Small intestine (tissue), 16 donors: ENCODE data around the gene PITPNM3. TPM values are rescaled to one million over a fixed set of nuclear protein-coding genes. Genes with fewer than 3 reads are reported as not detected.

ENCODE experiments used
- DNase-seq, 2 donors: peaks; one replicate each; pipeline versions ENCODE4 v3.0.0 to v3.0.0-alpha.2; 2013
- FAIRE-seq: peaks from 2 replicates; lab custom pipeline; 2012; peaks lifted over from hg19 to GRCh38; lab: Jason Lieb, UNC
- H3K27ac ChIP-seq, 3 donors: one replicate each; pipeline ENCODE4 v1.5.1; 2013; ENCODE audit warnings: low read length in 2 of 3, mild to moderate bottlenecking in 2 of 3, control low read depth in 1 of 3, inconsistent platforms in 1 of 3, low read depth in 1 of 3, moderate library complexity in 1 of 3
- H3K27me3 ChIP-seq, 3 donors: one replicate each; pipeline ENCODE4 v1.6.1; 2013; ENCODE audit warnings: low read length in 3 of 3, inconsistent platforms in 1 of 3; ENCODE audit not compliant: control insufficient read depth in 3 of 3, insufficient read depth in 3 of 3
- H3K36me3 ChIP-seq, 3 donors: one replicate each; pipeline ENCODE4 v1.6.1; 2013; ENCODE audit warnings: low read length in 3 of 3, inconsistent platforms in 1 of 3, low read depth in 1 of 3, mild to moderate bottlenecking in 1 of 3, moderate library complexity in 1 of 3; ENCODE audit not compliant: control insufficient read depth in 3 of 3, insufficient read depth in 2 of 3
- H3K4me1 ChIP-seq, 3 donors: one replicate each; pipeline ENCODE4 v1.6.1; 2013; ENCODE audit warnings: low read length in 2 of 3, inconsistent platforms in 1 of 3, low read depth in 1 of 3, mild to moderate bottlenecking in 1 of 3, moderate library complexity in 1 of 3; ENCODE audit not compliant: control insufficient read depth in 3 of 3, insufficient read depth in 2 of 3
- H3K4me3 ChIP-seq, 3 donors: one replicate each; pipeline ENCODE4 v1.5.1; 2013; ENCODE audit warnings: low read length in 3 of 3, control low read depth in 1 of 3, inconsistent platforms in 1 of 3, low read depth in 1 of 3, mild to moderate bottlenecking in 1 of 3, moderate library complexity in 1 of 3
- H3K9me3 ChIP-seq, 2 donors: one replicate each; pipeline ENCODE4 v1.6.1; 2013; ENCODE audit warnings: low read depth in 1 of 2, low read length in 1 of 2; ENCODE audit not compliant: control insufficient read depth in 2 of 2, insufficient read depth in 1 of 2
- WGBS, 3 donors: extraction: QIAGEN DNeasy Blood & Tissue Kit; methylation state at CpG; one replicate each; pipeline ENCODE4 v1.1.7; 2013; 5-methylcytosine and 5-hydroxymethylcytosine counted together
- long read RNA-seq, 10 donors: transcript quantifications; one replicate each; lab custom pipeline, GENCODE V29; 2026
- polyA plus RNA-seq, 4 donors: library from polyadenylated mRNA; stranded (reverse) in 3 of 4; unstranded in 1 of 4; fragments of 200-250 nt in 3 of 4; fragments of 120-200 nt in 1 of 4; gene quantifications; one replicate each; pipeline versions ENCODE4 v1.2.1 to v1.2.3, GENCODE V29; 2013
- donor health status: healthy with polysubstance abuse.
- donor health status: control.
- donor health status: control.
- donor health status: Bipolar disorder and iron deficiency.
- donor health status: healthy.

The PITPNM3 gene
- 1 to 10 TPM in 2 of 4 donors, under 1 TPM in 2; 0.22 to 1.7 (median 0.70) TPM for polyA plus RNA-seq
- long read RNA-seq, donor 1: 0 reads
- long read RNA-seq, donor 2: 0 reads
- long read RNA-seq, donor 3, full-length matches to known transcripts: 1 of 1 reads
- long read RNA-seq, donor 3, partial matches to known transcripts: 0 of 1 reads
- long read RNA-seq, donor 3, other reads (novel, unspliced or antisense): 0 of 1 reads
- long read RNA-seq, donor 4: 0 reads
- long read RNA-seq, donor 5: 0 reads
- long read RNA-seq, donor 6: 0 reads
- long read RNA-seq, donor 7: 0 reads
- long read RNA-seq, donor 8, full-length matches to known transcripts: 1 of 1 reads
- long read RNA-seq, donor 8, partial matches to known transcripts: 0 of 1 reads
- long read RNA-seq, donor 8, other reads (novel, unspliced or antisense): 0 of 1 reads
- long read RNA-seq, donor 9: 0 reads
- long read RNA-seq, donor 10: 0 reads

GRCh38 chr17:6556121-6557039, at the start of gene PITPNM3:
PITPNM3 (minus strand) TSS chr17:6556555; CDS start chr17:6556406, 149 bp downstream.
- 2 to 4% (median 3%) methylated on average over 22 to 122 of the region's 122 CpGs for WGBS, 3 donors
- FAIRE-seq: no peak
- Histone ChIP-seq H3K27me3 (peaks cover 0 to 34% (median 10%) of the 10 kb centered on the region in 3 donors), H3K36me3 (no peaks in the 10 kb centered on the region), H3K9me3 (no peaks in the 10 kb centered on the region), H3K4me3 (peak within 1 kb of the TSS; percentile 30 to 51 (median 33)), H3K27ac (no peak within 1 kb of the TSS), H3K4me1 (peaks cover 0 to 23% (median 2%) of the 10 kb centered on the region in 3 donors)
- DNase-seq: peak; percentile 16 to 51

GRCh38 chr17:6605142-6605541, 48.8 kb upstream of the PITPNM3 start:
- no peaks in the 10 kb centered on the region for H3K27me3 ChIP-seq
- 91 to 97% (median 93%) methylated on average over 6 of the region's 6 CpGs for WGBS, 3 donors
- no peaks in the 10 kb centered on the region for H3K9me3 ChIP-seq
- H3K4me1 ChIP-seq: no peaks in the 10 kb centered on the region
- no peak for DNase-seq
- H3K27ac ChIP-seq: no peak overlapping the region
- FAIRE-seq: no peak
- no peak overlapping the region for H3K4me3 ChIP-seq
- peaks cover 14 to 23% (median 21%) of the 10 kb centered on the region in 3 donors for H3K36me3 ChIP-seq

GRCh38 chr17:6603744-6604325, 47.5 kb upstream of the PITPNM3 start:
- no peak for FAIRE-seq
- no peaks in the 10 kb centered on the region for H3K4me1 ChIP-seq
- H3K27ac ChIP-seq: no peak overlapping the region
- no peak overlapping the region for H3K4me3 ChIP-seq
- no peak for DNase-seq
- peaks cover 10 to 18% (median 16%) of the 10 kb centered on the region in 3 donors for H3K36me3 ChIP-seq
- H3K27me3 ChIP-seq: no peaks in the 10 kb centered on the region
- no peaks in the 10 kb centered on the region for H3K9me3 ChIP-seq
- 67 to 87% (median 75%) methylated on average over 3 of the region's 3 CpGs for WGBS, 3 donors

GRCh38 chr17:6602141-6602540, 45.8 kb upstream of the PITPNM3 start:
- Histone ChIP-seq H3K9me3 (no peaks in the 10 kb centered on the region), H3K27ac (no peak overlapping the region), H3K36me3 (peaks cover 6 to 18% (median 16%) of the 10 kb centered on the region in 3 donors), H3K4me1 (no peaks in the 10 kb centered on the region), H3K4me3 (no peak overlapping the region), H3K27me3 (no peaks in the 10 kb centered on the region)
- WGBS, 3 donors: 87 to 93% (median 89%) methylated on average over 2 of the region's 2 CpGs
- FAIRE-seq (no peak), DNase-seq (no peak)

GRCh38 chr17:6599364-6599763, 43.0 kb upstream of the PITPNM3 start:
- H3K9me3 ChIP-seq: no peaks in the 10 kb centered on the region
- peaks cover 8 to 21% (median 15%) of the 10 kb centered on the region in 3 donors for H3K36me3 ChIP-seq
- no peaks in the 10 kb centered on the region for H3K27me3 ChIP-seq
- no peak overlapping the region for H3K4me3 ChIP-seq
- peak in 1 of 2 donors; percentile 4 for DNase-seq
- no peak overlapping the region for H3K27ac ChIP-seq
- no peaks in the 10 kb centered on the region for H3K4me1 ChIP-seq
- no peak for FAIRE-seq

GRCh38 chr17:6597727-6598126, 41.4 kb upstream of the PITPNM3 start:
- H3K27ac ChIP-seq: no peak overlapping the region
- no peaks in the 10 kb centered on the region for H3K9me3 ChIP-seq
- no peak overlapping the region for H3K4me3 ChIP-seq
- 73 to 97% (median 89%) methylated on average over 1 of the region's 1 CpG for WGBS, 3 donors
- H3K36me3 ChIP-seq: peaks cover 8 to 29% (median 15%) of the 10 kb centered on the region in 3 donors
- H3K4me1 ChIP-seq: no peaks in the 10 kb centered on the region
- no peaks in the 10 kb centered on the region for H3K27me3 ChIP-seq
- FAIRE-seq (no peak), DNase-seq (no peak)

- no peaks in the 10 kb centered on the region for H3K27me3 ChIP-seq
- FAIRE-seq (no peak), DNase-seq (no peak)
- H3K27ac ChIP-seq: no peak overlapping the region
- no peak overlapping the region for H3K4me3 ChIP-seq
- peaks cover 0 to 4% (median 0%) of the 10 kb centered on the region in 3 donors for H3K4me1 ChIP-seq
- H3K9me3 ChIP-seq: no peaks in the 10 kb centered on the region
- 94 to 96% (median 95%) methylated on average over 4 of the region's 4 CpGs for WGBS, 3 donors
- H3K36me3 ChIP-seq: peaks cover 8 to 29% (median 14%) of the 10 kb centered on the region in 3 donors
Observed at GRCh38 chr17:6596941-6597340, 40.6 kb upstream of the PITPNM3 start.

GRCh38 chr17:6596511-6596910, 40.2 kb upstream of the PITPNM3 start:
- DNase-seq (no peak), FAIRE-seq (no peak)
- H3K27ac ChIP-seq: no peak overlapping the region
- H3K9me3 ChIP-seq: no peaks in the 10 kb centered on the region
- H3K4me3 ChIP-seq: no peak overlapping the region
- peaks cover 0 to 4% (median 0%) of the 10 kb centered on the region in 3 donors for H3K4me1 ChIP-seq
- WGBS, 3 donors: 86 to 94% (median 90%) methylated on average over 2 of the region's 2 CpGs
- no peaks in the 10 kb centered on the region for H3K27me3 ChIP-seq
- peaks cover 8 to 31% (median 14%) of the 10 kb centered on the region in 3 donors for H3K36me3 ChIP-seq
